Duodenal mucosa (tissue), 2 donors: ENCODE results near the gene TARS1.

ENCODE experiments used
- H3K27ac ChIP-seq: one replicate; pipeline ENCODE4 v1.7.0; 2013; ENCODE audit warnings: low read depth, low read length
- H3K27me3 ChIP-seq, 2 donors: one replicate each; pipeline ENCODE4 v1.7.0; 2013; ENCODE audit warnings: low read length in 2 of 2, control low read depth in 1 of 2; ENCODE audit not compliant: insufficient read depth in 2 of 2, control insufficient read depth in 1 of 2
- H3K36me3 ChIP-seq, 2 donors: one replicate each; pipeline ENCODE4 v1.7.0; 2013; ENCODE audit warnings: low read length in 2 of 2, control low read depth in 1 of 2; ENCODE audit not compliant: insufficient read depth in 2 of 2, control insufficient read depth in 1 of 2
- H3K4me1 ChIP-seq, 2 donors: one replicate each; pipeline ENCODE4 v1.7.0; 2013; ENCODE audit warnings: low read length in 2 of 2, control low read depth in 1 of 2; ENCODE audit not compliant: insufficient read depth in 2 of 2, control insufficient read depth in 1 of 2
- H3K4me3 ChIP-seq, 2 donors: one replicate each; pipeline ENCODE4 v1.7.0; 2013; ENCODE audit warnings: low read length in 2 of 2, low read depth in 1 of 2
- H3K9ac ChIP-seq, 2 donors: one replicate each; pipeline ENCODE4 v1.7.0; 2013; ENCODE audit warnings: low read length in 2 of 2, low read depth in 1 of 2
- H3K9me3 ChIP-seq, 2 donors: one replicate each; pipeline ENCODE4 v1.7.0; 2013; ENCODE audit warnings: low read length in 2 of 2, control low read depth in 1 of 2; ENCODE audit not compliant: control insufficient read depth in 1 of 2

The TARS1 gene

DNA sequence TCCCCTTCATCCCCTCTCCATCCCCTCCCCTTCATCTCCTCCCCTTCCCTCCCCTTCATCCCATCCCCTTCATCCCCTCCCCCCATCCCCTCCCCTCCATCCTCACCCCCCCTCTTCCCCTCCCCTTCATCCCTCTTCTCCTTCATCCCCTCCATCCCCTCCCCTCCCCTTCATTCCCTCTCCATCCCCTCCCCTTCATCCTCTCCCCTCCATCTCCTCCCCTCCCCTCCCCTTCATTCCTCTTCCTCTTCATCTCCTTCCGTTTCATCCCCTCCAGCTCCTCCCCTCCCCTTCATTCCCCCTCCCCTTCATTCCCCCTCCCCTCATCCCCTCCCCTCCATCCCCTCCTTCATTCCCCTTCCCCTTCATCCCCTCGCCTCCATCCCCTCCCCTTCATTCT, 40.1 kb downstream of the TARS1 start:
- H3K27ac ChIP-seq, result no peak overlapping the region
- H3K9ac ChIP-seq, result no peak overlapping the region

GRCh38 chr5:33482335-33482734, 41.6 kb downstream of the TARS1 start:
- Histone ChIP-seq H3K4me1 (no peaks in the 10 kb centered on the region), H3K9ac (no peak overlapping the region), H3K27ac (no peak overlapping the region), H3K36me3 (peaks cover 0 to 3% of the 10 kb centered on the region in 2 donors), H3K4me3 (no peak overlapping the region), H3K9me3 (no peaks in the 10 kb centered on the region), H3K27me3 (no peaks in the 10 kb centered on the region)

More for the DNA sequence above, 40.1 kb downstream of the TARS1 start:
- Histone ChIP-seq H3K36me3 (peaks cover 0 to 8% of the 10 kb centered on the region in 2 donors), H3K27me3 (no peaks in the 10 kb centered on the region), H3K4me1 (no peaks in the 10 kb centered on the region), H3K9me3 (no peaks in the 10 kb centered on the region), H3K4me3 (no peak overlapping the region)

DNA sequence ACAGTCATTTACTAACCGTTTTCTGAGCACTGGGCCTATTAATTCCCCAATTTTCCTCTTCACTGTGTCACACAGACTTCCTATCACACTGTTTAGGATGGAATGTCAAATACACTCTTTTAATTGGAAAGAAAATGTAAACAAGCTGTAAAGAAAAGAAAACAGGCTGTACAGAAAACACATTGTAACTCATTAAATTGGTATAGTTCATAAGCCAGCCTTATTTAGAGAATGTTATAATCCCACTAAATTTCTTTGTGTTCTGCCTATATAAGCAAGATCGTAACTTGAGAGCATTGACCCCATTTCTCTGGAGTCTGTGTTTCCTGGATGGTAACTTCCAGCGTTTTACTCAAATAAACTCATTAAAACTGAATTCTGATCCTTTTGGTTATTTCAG, 46.5 kb downstream of the TARS1 start:
- no peak overlapping the region for H3K9ac ChIP-seq
- H3K4me1 ChIP-seq, result no peaks in the 10 kb centered on the region
- no peaks in the 10 kb centered on the region for H3K27me3 ChIP-seq

GRCh38 chr5:33488558-33489355, 48.0 kb downstream of the TARS1 start:
- Histone ChIP-seq H3K36me3 (no peaks in the 10 kb centered on the region), H3K27me3 (no peaks in the 10 kb centered on the region), H3K9ac (no peak overlapping the region), H3K27ac (no peak overlapping the region), H3K4me3 (no peak overlapping the region), H3K4me1 (no peaks in the 10 kb centered on the region), H3K9me3 (no peaks in the 10 kb centered on the region)

More for the DNA sequence above, 46.5 kb downstream of the TARS1 start:
- Histone ChIP-seq H3K36me3 (no peaks in the 10 kb centered on the region), H3K4me3 (no peak overlapping the region), H3K9me3 (no peaks in the 10 kb centered on the region), H3K27ac (no peak overlapping the region)

- Histone ChIP-seq H3K36me3 (no peaks in the 10 kb centered on the region), H3K4me1 (no peaks in the 10 kb centered on the region), H3K27me3 (no peaks in the 10 kb centered on the region), H3K27ac (no peak overlapping the region), H3K9ac (no peak overlapping the region), H3K4me3 (no peak overlapping the region), H3K9me3 (no peaks in the 10 kb centered on the region)
Measured at GRCh38 chr5:33489481-33490067, 48.8 kb downstream of the TARS1 start.

GRCh38 chr5:33490071-33490665, 49.4 kb downstream of the TARS1 start:
- H3K9ac ChIP-seq, result no peak overlapping the region
- no peaks in the 10 kb centered on the region for H3K4me1 ChIP-seq
- no peaks in the 10 kb centered on the region for H3K27me3 ChIP-seq
- no peaks in the 10 kb centered on the region for H3K9me3 ChIP-seq
- H3K27ac ChIP-seq, result no peak overlapping the region
- no peaks in the 10 kb centered on the region for H3K36me3 ChIP-seq
- H3K4me3 ChIP-seq, result no peak overlapping the region

DNA sequence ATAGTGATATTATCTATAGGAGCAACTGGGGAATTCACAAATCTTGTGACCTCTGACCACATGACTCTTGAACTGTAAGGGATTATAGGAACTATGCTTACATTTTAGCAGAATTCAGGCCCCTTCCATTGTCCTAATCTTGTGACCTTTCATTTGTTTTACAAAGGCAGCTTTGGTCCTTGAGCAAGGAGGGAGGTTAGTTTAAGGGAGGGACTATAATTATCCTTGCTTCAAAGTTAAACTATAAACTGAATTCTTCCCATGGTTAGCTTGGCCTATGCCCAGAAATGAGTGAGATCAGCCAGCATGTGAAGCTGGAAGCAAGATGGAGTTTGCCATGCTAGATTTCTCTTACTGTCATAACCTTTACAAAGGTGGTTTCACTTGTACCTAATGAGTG, 51.2 kb downstream of the TARS1 start:
- no peaks in the 10 kb centered on the region for H3K36me3 ChIP-seq
- H3K9ac ChIP-seq, result no peak overlapping the region
- H3K9me3 ChIP-seq, result no peaks in the 10 kb centered on the region
- H3K27ac ChIP-seq, result no peak overlapping the region
- no peak overlapping the region for H3K4me3 ChIP-seq
- H3K27me3 ChIP-seq, result no peaks in the 10 kb centered on the region
- H3K4me1 ChIP-seq, result no peaks in the 10 kb centered on the region

GRCh38 chr5:33494466-33494865, 53.7 kb downstream of the TARS1 start:
- Histone ChIP-seq H3K4me3 (no peak overlapping the region), H3K27ac (no peak overlapping the region), H3K27me3 (no peaks in the 10 kb centered on the region), H3K4me1 (no peaks in the 10 kb centered on the region), H3K36me3 (no peaks in the 10 kb centered on the region), H3K9me3 (no peaks in the 10 kb centered on the region), H3K9ac (no peak overlapping the region)

DNA sequence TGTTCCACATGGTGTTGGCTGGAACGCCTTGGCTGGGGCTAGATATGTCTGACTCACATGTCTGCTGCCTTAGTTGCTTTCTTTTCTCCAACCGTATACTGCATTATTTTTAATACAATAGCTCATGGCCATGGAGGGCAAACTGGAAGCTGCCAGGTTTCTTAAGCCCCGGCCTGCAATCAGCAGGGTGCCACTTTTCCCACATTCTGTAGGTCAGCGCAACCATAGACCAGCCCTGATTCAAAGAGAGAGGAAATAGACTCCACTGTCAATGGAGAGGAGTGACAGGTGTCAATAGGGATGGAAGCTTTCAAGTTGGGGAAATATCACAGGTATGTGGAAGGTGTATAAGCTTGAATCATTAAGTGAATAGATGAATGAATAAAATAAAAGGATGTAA, 60.5 kb downstream of the TARS1 start:
- no peaks in the 10 kb centered on the region for H3K27me3 ChIP-seq
- no peaks in the 10 kb centered on the region for H3K36me3 ChIP-seq
- no peak overlapping the region for H3K27ac ChIP-seq
- no peaks in the 10 kb centered on the region for H3K9me3 ChIP-seq
- no peak overlapping the region for H3K4me3 ChIP-seq
- H3K9ac ChIP-seq, result no peak overlapping the region
- H3K4me1 ChIP-seq, result no peaks in the 10 kb centered on the region

GRCh38 chr5:33501899-33502298, 61.1 kb downstream of the TARS1 start:
- no peaks in the 10 kb centered on the region for H3K4me1 ChIP-seq
- no peak overlapping the region for H3K9ac ChIP-seq
- no peak overlapping the region for H3K27ac ChIP-seq
- H3K36me3 ChIP-seq, result no peaks in the 10 kb centered on the region
- no peak overlapping the region for H3K4me3 ChIP-seq
- no peaks in the 10 kb centered on the region for H3K27me3 ChIP-seq
- no peaks in the 10 kb centered on the region for H3K9me3 ChIP-seq
